T-helper 9 cell (primary cell): ENCODE measurements around the gene NCKAP5.

Source experiments
- DNase-seq: peaks from one replicate; pipeline ENCODE4 v3.0.0-alpha.2; 2020

The NCKAP5 gene

GRCh38 chr2:133453032-133453431 lies 115.2 kb downstream of the NCKAP5 start:
- DNase-seq = no peak

- DNase-seq = no peak
These were observed 115.7 kb downstream of the NCKAP5 start for GRCh38 chr2:133452583-133452982.

- no peak for DNase-seq
These were observed 116.1 kb downstream of the NCKAP5 start for GRCh38 chr2:133452146-133452545.

GRCh38 chr2:133448195-133448594 lies 120.1 kb downstream of the NCKAP5 start:
- no peak for DNase-seq

GRCh38 chr2:133447303-133447702 lies 121.0 kb downstream of the NCKAP5 start:
- DNase-seq = no peak

- DNase-seq = no peak
These were observed 123.8 kb downstream of the NCKAP5 start for GRCh38 chr2:133444465-133444864.

GRCh38 chr2:133442393-133442792 lies 125.9 kb downstream of the NCKAP5 start:
- no peak for DNase-seq

- no peak for DNase-seq
These were observed 128.7 kb downstream of the NCKAP5 start for GRCh38 chr2:133439565-133439920.

- DNase-seq = no peak
These were observed 129.3 kb downstream of the NCKAP5 start for GRCh38 chr2:133438848-133439564.

- DNase-seq = no peak
These were observed 130.2 kb downstream of the NCKAP5 start for GRCh38 chr2:133438026-133438425.

- DNase-seq = no peak
These were observed 130.8 kb downstream of the NCKAP5 start for GRCh38 chr2:133437492-133437891.

- no peak for DNase-seq
These were observed 133.1 kb downstream of the NCKAP5 start for GRCh38 chr2:133434959-133435668.

- no peak for DNase-seq
These were observed 134.5 kb downstream of the NCKAP5 start for GRCh38 chr2:133433455-133434451.

GRCh38 chr2:133432778-133433177 lies 135.5 kb downstream of the NCKAP5 start:
- DNase-seq = no peak

- no peak for DNase-seq
These were observed 137.0 kb downstream of the NCKAP5 start for GRCh38 chr2:133431289-133431688.

GRCh38 chr2:133426791-133427190 lies 141.5 kb downstream of the NCKAP5 start:
- no peak for DNase-seq

- DNase-seq = no peak
These were observed 142.7 kb downstream of the NCKAP5 start for GRCh38 chr2:133425612-133426011.

GRCh38 chr2:133424876-133425275 lies 143.4 kb downstream of the NCKAP5 start:
- no peak for DNase-seq

- no peak for DNase-seq
These were observed 145.3 kb downstream of the NCKAP5 start for GRCh38 chr2:133422931-133423351.

GRCh38 chr2:133421516-133422324 lies 146.5 kb downstream of the NCKAP5 start:
- no peak for DNase-seq

GRCh38 chr2:133420788-133421187 lies 147.5 kb downstream of the NCKAP5 start:
- DNase-seq = no peak

GRCh38 chr2:133418671-133419070 lies 149.6 kb downstream of the NCKAP5 start:
- DNase-seq = no peak
